H1 (cell line): Measurements from ENCODE around the gene CHST1. TPM values are rescaled to one million over a fixed set of nuclear protein-coding genes. Genes with fewer than 3 reads are reported as not detected.

Experiments used
- GABPA ChIP-seq: IDR thresholded peaks from 2 replicates; pipeline ENCODE4 v1.6.1; 2011; ENCODE audit warnings: mild to moderate bottlenecking, low read length, moderate library complexity, borderline replicate concordance; ENCODE audit not compliant: insufficient read depth
- HDAC6 ChIP-seq: IDR thresholded peaks from one replicate; pipeline ENCODE4 v1.7.1; 2012; ENCODE audit warnings: low read depth, mild to moderate bottlenecking, inconsistent platforms, low read length, moderate library complexity
- MAFK ChIP-seq: IDR thresholded peaks from 2 replicates; pipeline ENCODE4 v1.6.1; 2012; ENCODE audit warnings: low read depth, mild to moderate bottlenecking, improper control_type of control experiment, low read length
- NANOG ChIP-seq: IDR thresholded peaks from 2 replicates; pipeline ENCODE4 v1.6.1; 2011; ENCODE audit warnings: low read length, low read depth, mild to moderate bottlenecking, inconsistent platforms; ENCODE audit not compliant: insufficient read depth, poor library complexity, severe bottlenecking
- NRF1 ChIP-seq: IDR thresholded peaks from 2 replicates; pipeline ENCODE4 v1.6.1; 2011; ENCODE audit warnings: mild to moderate bottlenecking, low read depth, low read length, improper control_type of control experiment
- POU5F1 ChIP-seq: IDR thresholded peaks from 2 replicates; pipeline ENCODE4 v1.6.1; 2011; ENCODE audit warnings: low read depth, mild to moderate bottlenecking, low read length, moderate library complexity
- RXRA ChIP-seq: IDR thresholded peaks from 2 replicates; pipeline ENCODE4 v1.6.1; 2011; ENCODE audit warnings: low read depth, mild to moderate bottlenecking, low read length, moderate library complexity; ENCODE audit not compliant: insufficient read depth
- SIRT6 ChIP-seq: IDR thresholded peaks from one replicate; pipeline ENCODE4 v1.7.1; 2012; ENCODE audit warnings: low read length, inconsistent platforms
- polyA plus RNA-seq, 7 experiments: library from polyadenylated mRNA; depleted of rRNA in 3 of 7; stranded (reverse) in 5 of 7; unstranded in 2 of 7; fragments of >200 nt in 5 of 7; fragments of 200-250 nt in 2 of 7; gene quantifications; 1 replicate in 5 of 7; 2 replicates in 1 of 7; 4 replicates in 1 of 7; pipeline versions ENCODE4 v1.2.1 to v1.2.3, GENCODE V29; 2011 to 2013; ENCODE audit warnings: missing spikeins in 2 of 7, mixed read lengths in 2 of 7
- total RNA-seq: library from RNA; stranded (reverse); fragmentation: NEBNext Ultra II Directional; extraction: Animal tissue kit (Norgen Biotek cat#: 25700); gene quantifications from 2 replicates; pipeline ENCODE4 v1.2.1, GENCODE V29; 2021
- TF ChIP-seq, protein P1 (sequence below): IDR thresholded peaks from 2 replicates; pipeline ENCODE4 v1.6.1; 2012; ENCODE audit warnings: low read length, inconsistent platforms
- TF ChIP-seq, protein P2 (sequence below): fragments of 300-600 bp; sonication (generic); IDR thresholded peaks from 2 replicates; pipeline ENCODE4 v1.7.1; 2012; ENCODE audit warnings: low read length, moderate library complexity, mild to moderate bottlenecking, inconsistent platforms; ENCODE audit not compliant: insufficient replicate concordance

The CHST1 gene
- total and polyA plus RNA-seq, 2 of the 8 experiments (the other 6 are each of a cell fraction or from before 2014, with no cell fraction given) = 1.6 to 3.8 TPM

DNA sequence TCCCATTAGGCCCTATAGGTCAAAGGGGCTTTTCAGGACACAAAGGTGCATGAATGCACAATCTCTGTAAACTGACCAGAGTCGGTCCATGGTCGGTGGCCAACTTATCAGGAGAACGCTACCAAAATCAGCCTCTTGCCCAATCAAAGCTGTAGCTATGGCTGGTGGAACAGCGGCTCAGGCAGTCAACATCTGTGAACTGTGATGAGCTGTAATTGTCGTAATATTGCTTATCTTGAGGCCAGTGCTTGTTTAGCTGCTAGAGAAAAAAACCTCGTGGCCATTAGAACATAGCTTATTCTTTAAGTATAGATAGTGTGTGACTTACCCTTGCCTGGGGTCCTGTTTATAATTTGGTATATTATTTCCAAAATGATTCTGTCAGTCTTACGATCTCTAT lies 14.4 kb upstream of the CHST1 start (continued):
- TF ChIP-seq NANOG (no peak), MAFK (no peak), POU5F1 (no peak), NRF1 (no peak), SIRT6 (no peak), RXRA (no peak), HDAC6 (no peak), GABPA (no peak)
- TF ChIP-seq, protein P1, sequence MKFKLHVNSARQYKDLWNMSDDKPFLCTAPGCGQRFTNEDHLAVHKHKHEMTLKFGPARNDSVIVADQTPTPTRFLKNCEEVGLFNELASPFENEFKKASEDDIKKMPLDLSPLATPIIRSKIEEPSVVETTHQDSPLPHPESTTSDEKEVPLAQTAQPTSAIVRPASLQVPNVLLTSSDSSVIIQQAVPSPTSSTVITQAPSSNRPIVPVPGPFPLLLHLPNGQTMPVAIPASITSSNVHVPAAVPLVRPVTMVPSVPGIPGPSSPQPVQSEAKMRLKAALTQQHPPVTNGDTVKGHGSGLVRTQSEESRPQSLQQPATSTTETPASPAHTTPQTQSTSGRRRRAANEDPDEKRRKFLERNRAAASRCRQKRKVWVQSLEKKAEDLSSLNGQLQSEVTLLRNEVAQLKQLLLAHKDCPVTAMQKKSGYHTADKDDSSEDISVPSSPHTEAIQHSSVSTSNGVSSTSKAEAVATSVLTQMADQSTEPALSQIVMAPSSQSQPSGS = no peak
- TF ChIP-seq, protein P2, sequence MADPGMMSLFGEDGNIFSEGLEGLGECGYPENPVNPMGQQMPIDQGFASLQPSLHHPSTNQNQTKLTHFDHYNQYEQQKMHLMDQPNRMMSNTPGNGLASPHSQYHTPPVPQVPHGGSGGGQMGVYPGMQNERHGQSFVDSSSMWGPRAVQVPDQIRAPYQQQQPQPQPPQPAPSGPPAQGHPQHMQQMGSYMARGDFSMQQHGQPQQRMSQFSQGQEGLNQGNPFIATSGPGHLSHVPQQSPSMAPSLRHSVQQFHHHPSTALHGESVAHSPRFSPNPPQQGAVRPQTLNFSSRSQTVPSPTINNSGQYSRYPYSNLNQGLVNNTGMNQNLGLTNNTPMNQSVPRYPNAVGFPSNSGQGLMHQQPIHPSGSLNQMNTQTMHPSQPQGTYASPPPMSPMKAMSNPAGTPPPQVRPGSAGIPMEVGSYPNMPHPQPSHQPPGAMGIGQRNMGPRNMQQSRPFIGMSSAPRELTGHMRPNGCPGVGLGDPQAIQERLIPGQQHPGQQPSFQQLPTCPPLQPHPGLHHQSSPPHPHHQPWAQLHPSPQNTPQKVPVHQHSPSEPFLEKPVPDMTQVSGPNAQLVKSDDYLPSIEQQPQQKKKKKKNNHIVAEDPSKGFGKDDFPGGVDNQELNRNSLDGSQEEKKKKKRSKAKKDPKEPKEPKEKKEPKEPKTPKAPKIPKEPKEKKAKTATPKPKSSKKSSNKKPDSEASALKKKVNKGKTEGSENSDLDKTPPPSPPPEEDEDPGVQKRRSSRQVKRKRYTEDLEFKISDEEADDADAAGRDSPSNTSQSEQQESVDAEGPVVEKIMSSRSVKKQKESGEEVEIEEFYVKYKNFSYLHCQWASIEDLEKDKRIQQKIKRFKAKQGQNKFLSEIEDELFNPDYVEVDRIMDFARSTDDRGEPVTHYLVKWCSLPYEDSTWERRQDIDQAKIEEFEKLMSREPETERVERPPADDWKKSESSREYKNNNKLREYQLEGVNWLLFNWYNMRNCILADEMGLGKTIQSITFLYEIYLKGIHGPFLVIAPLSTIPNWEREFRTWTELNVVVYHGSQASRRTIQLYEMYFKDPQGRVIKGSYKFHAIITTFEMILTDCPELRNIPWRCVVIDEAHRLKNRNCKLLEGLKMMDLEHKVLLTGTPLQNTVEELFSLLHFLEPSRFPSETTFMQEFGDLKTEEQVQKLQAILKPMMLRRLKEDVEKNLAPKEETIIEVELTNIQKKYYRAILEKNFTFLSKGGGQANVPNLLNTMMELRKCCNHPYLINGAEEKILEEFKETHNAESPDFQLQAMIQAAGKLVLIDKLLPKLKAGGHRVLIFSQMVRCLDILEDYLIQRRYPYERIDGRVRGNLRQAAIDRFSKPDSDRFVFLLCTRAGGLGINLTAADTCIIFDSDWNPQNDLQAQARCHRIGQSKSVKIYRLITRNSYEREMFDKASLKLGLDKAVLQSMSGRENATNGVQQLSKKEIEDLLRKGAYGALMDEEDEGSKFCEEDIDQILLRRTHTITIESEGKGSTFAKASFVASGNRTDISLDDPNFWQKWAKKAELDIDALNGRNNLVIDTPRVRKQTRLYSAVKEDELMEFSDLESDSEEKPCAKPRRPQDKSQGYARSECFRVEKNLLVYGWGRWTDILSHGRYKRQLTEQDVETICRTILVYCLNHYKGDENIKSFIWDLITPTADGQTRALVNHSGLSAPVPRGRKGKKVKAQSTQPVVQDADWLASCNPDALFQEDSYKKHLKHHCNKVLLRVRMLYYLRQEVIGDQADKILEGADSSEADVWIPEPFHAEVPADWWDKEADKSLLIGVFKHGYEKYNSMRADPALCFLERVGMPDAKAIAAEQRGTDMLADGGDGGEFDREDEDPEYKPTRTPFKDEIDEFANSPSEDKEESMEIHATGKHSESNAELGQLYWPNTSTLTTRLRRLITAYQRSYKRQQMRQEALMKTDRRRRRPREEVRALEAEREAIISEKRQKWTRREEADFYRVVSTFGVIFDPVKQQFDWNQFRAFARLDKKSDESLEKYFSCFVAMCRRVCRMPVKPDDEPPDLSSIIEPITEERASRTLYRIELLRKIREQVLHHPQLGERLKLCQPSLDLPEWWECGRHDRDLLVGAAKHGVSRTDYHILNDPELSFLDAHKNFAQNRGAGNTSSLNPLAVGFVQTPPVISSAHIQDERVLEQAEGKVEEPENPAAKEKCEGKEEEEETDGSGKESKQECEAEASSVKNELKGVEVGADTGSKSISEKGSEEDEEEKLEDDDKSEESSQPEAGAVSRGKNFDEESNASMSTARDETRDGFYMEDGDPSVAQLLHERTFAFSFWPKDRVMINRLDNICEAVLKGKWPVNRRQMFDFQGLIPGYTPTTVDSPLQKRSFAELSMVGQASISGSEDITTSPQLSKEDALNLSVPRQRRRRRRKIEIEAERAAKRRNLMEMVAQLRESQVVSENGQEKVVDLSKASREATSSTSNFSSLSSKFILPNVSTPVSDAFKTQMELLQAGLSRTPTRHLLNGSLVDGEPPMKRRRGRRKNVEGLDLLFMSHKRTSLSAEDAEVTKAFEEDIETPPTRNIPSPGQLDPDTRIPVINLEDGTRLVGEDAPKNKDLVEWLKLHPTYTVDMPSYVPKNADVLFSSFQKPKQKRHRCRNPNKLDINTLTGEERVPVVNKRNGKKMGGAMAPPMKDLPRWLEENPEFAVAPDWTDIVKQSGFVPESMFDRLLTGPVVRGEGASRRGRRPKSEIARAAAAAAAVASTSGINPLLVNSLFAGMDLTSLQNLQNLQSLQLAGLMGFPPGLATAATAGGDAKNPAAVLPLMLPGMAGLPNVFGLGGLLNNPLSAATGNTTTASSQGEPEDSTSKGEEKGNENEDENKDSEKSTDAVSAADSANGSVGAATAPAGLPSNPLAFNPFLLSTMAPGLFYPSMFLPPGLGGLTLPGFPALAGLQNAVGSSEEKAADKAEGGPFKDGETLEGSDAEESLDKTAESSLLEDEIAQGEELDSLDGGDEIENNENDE = no peak
